Measurements from ENCODE around the gene FAU.

FAU gene

GRCh38 chr11:65107078-65107477 lies 14.9 kb downstream of the FAU start:
- DNase-seq: no peak

DNA sequence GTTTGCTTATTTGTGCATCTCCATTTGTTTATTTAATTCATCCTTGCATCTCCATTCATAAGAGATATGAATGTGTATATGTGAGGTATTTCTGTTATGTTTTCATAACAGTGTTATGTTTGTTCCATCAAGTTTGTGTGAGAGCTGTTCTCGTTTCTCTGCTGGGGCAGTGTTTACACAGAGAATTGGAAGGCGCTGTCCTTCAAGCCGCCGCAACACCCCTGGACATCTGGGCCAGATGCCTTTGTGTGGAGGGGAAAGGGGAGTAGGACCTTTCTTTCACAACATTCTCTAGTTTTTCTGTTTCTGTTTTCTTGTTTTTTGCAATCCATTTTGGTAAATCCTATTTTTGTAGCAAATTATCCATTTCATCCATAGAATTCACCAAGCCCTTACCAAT lies 17.3 kb downstream of the FAU start:
- no peak for DNase-seq

DNA sequence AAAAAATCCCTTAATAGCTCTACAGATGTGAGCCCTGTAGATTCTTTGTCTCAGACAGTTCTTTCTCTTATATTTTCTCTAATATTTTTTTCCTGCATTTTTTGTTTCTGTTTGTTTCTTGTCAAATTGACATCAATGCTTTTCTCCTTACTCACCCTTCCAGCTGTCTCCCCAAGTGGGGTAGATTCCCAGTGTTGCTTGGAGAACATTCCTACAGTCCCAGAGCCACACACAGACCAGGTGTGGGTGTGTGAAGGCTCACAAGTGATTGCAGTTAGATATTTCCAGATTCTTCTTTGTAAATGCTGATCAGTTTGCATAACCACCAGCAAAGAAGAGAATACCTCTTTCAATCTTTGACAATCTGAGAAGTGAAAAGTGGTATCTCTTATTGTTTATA lies 18.5 kb downstream of the FAU start:
- no peak for DNase-seq

DNA sequence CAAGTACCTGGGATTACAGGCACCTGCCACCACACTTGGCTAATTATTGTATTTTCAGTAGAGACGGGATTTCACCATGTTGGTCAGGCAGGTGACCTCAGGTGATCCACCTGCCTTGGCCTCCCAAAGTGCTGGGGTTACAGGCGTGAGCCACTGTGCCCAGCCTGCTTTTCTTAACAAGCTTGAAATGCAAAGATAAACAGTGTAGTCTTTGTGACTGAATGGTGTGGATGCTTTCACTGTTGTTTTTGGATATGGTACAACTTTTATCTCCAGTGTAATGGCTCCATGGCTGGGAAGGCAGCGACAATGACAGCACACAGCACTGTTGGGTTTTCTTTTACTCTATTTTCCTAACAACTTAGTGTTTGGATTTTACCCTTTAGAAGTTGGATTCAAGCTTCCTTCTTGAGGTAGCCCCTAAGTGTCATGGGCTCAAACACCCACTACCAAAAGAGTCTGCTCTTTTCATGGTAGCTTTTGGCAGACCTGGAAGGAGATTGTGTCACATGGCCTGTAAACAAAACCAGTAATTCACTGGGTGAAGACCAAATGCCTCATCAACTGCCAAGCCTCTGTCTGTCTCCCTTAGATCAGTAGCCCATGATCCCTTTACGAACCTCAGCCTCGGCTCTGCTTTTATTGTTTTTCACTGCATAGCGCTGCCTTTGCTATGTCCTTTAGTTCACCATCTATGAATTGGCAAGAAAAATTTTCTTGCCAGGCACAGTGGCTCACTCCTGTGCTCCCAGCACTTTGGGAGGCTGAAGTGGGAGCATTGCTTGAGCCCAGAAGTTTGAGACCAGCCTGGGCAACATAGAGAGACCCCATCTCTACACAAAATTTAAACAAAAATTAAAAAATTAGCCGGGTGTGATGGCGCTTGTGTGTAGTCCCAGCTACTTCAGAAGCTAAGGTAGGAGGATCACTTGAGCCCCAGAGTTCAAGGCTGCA lies 19.5 kb downstream of the FAU start:
- no peak for DNase-seq

DNA sequence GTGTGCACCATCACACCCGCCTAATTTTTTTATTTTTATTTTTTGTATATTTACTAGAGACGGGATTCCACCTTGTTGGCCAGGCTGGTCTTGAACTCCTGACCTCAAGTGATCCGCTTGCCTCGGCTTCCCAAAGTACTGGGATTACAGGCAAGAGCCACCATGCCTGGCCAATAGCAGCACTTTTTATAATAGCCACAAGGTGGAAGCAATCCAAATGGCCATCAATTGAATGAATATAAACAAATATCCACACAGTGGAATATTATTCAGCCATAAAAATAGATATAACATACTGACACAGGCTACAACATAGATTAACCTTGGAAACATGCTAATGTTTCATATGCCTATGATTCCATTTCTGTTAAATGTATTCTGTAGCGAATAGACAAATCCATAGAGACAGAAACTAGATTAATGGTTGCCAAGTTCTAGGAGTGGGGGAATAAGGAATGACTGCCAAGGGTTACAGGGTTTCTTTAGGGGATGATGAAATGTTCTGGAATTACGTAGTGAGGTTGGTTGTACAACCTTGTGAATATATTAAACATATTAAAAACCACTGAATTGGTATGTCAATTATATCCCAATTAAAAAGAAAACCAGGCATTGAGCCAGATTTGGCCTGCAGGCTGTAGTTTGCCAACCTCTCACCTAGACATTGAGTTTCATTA lies 21.1 kb downstream of the FAU start:
- DNase-seq: no peak

GRCh38 chr11:65096926-65097325 lies 25.0 kb downstream of the FAU start:
- DNase-seq: no peak

GRCh38 chr11:65095974-65096806 lies 25.7 kb downstream of the FAU start, which contains the start of gene VPS51:
Gene VPS51 (plus strand): TSS chr11:65096214. CDS start chr11:65096251, 37 bp downstream.
- DNase-seq: peak; percentile 90 to 95

DNA sequence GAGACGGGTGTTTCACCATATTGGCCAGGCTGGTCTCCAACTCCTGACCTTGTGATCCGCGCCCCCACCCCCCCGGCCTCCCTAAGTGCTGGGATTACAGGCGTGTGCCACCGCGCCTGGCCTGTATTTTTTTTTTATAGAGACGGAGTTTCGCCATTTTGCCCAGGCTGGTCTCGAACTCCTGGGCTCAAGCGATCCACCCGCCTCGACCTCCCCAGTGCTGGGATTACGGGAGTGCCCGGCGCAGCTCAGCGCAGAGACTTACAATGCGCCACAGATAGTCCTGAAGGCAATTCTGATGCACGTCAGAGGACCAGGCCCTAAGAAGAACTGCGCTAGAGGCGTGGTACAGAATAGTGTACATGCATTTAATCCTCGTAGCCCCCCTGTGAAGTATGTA lies 26.5 kb downstream of the FAU start:
- no peak for DNase-seq

DNA sequence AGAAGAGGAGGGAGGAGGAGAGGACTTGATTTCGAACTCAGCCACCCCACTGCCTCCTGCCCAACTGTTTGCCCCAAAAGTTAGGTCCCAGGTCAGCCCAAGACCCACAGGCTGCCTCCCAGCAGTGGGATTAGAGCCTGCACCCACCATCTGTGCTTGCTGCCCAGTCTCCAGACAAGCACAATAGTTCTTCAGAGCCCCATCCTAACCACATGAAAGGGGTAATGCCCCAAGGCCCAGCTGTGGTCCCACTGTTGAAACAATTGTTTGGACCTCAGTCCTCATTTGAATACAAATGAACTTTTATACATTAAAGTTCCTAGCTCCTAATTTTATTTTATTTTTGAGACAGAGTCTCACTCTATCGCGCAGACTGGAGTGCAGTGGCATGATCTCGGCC lies 31.3 kb downstream of the FAU start:
- DNase-seq: no peak

DNA sequence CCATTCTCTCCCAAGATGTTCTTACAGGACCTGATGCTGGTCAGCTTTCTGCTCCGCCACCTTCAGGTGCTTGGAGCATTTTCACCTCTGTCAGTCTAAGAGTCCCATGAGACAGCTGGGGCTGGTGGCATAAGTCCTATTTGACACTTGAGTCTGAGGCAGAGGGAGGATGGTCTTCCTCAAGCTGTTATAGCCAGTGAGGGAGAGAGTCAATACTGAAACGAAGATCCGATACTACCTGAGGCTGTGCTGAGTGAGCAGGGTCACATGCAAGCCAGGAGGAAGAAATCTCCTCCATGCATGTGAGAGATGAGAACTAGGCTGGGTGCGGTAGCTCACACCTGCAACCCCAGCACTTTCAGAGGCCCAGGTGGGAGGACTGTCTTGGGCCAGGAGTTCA lies 32.3 kb downstream of the FAU start:
- DNase-seq: no peak

DNA sequence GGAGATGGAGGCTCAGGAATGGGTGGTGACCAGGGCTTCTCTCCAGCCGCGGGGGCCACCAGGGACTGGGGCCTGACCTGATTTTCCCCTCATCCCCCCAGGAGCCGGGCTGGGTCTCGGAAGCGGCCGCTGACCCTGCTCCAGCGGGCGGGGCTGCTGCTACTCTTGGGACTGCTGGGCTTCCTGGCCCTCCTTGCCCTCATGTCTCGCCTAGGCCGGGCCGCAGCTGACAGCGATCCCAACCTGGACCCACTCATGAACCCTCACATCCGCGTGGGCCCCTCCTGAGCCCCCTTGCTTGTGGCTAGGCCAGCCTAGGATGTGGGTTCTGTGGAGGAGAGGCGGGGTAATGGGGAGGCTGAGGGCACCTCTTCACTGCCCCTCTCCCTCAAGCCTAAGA lies 34.1 kb downstream of the FAU start:
- DNase-seq: no peak

GRCh38 chr11:65087216-65087615 lies 34.7 kb downstream of the FAU start:
- no peak for DNase-seq

GRCh38 chr11:65086809-65087208 lies 35.1 kb downstream of the FAU start:
- DNase-seq: no peak

- no peak for DNase-seq
Observed at GRCh38 chr11:65085446-65085845, 36.5 kb downstream of the FAU start.

DNA sequence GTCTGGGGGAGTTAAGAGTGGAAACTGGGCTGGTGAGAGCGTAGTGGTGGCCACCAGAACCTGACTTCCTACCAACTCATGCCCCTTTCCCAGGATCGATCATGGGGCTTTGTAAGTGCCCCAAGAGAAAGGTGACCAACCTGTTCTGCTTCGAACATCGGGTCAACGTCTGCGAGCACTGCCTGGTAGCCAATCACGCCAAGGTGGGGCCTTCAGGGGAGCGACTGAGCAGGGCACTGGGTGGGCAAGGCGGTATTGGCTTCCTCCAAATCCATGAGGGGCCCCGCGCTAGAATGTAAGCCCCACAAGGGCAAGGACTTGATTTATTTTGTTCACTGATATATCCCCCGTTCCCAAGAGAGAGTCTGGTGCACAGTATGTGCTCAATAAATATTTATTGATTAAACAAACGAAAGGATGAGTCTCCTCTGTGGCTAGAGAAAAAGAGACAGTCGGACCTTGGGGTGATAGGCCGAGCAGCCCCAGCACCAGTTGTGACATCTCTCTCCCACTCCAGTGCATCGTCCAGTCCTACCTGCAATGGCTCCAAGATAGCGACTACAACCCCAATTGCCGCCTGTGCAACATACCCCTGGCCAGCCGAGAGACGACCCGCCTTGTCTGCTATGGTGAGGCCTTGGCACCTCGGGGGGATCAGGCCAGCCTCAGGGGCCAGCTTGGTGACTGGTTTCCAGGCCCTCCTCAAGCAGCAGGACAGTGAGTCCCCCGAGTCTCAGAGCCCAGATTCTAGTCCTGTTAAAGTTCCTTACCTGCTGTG lies 37.1 kb downstream of the FAU start:
- peak in 1 of 2 experiments; percentile 47 for DNase-seq

- peak; percentile 94 to 97 for DNase-seq
Observed at GRCh38 chr11:65083834-65084597, 37.9 kb downstream of the FAU start, which contains the start of the genes CDCA5 and ZFPL1. Gene CDCA5 (minus strand): TSS chr11:65084040. CDS start chr11:65083978, 62 bp downstream. Gene ZFPL1 (plus strand): TSS chr11:65084222. CDS start chr11:65084699, 477 bp downstream.

- peak in 1 of 2 experiments; percentile 29 for DNase-seq
Observed at GRCh38 chr11:65083134-65083833, 38.6 kb downstream of the FAU start.

DNA sequence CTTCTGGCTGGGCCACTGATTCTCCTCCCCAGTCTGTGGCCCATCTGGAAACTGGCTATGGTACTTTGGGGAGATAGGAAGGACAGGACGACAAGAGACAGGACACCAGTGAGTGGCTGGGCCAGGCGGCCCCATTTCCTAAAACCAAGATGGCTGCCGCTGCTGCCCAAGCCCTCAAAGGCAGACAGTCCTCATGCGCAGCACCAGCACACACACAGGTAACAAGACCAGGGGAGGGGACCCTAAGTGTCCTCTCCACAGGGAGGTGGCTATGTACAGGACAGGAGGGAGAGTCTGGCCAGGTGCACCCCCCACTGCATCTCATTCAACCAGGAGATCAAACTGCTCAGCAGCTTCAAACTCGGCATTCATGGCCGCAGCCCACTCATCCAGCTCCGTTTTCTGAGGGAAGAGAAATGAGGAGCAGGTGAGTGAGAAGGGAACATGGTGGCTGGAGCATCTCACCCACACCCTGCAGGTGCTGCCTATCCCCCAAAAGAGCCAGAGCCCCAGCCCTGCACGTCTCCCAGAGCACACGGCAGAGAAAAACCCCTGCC lies 43.1 kb downstream of the FAU start:
- no peak for DNase-seq

GRCh38 chr11:65078151-65078550 lies 43.8 kb downstream of the FAU start:
- peak; percentile 9 to 29 for DNase-seq

- DNase-seq: no peak
Observed at GRCh38 chr11:65077451-65077850, 44.5 kb downstream of the FAU start.

Data from Kasumi-1 (cell line).